HCT116 (cell line): Measurements from ENCODE around the gene SHANK3.

Source experiments
- CEBPB ChIP-seq: IDR thresholded peaks from 2 replicates; pipeline ENCODE4 v1.6.1; 2012; ENCODE audit warnings: low read depth
- CTCF ChIP-seq, 3 experiments: fragments of 200-600 bp in 1 of 3; sonication (generic) in 1 of 3; IDR thresholded peaks in 2 of 3; conservative IDR thresholded peaks in 1 of 3; 2 replicates each; pipeline ENCODE4 v1.5.1; 2012 to 2017; ENCODE audit warnings: low read depth in 2 of 3, low read length in 2 of 3, antibody characterized with exemption in 1 of 3, borderline replicate concordance in 1 of 3, control low read depth in 1 of 3, mild to moderate bottlenecking in 1 of 3, mixed read lengths in 1 of 3, mixed run types in 1 of 3, moderate library complexity in 1 of 3; ENCODE audit not compliant: insufficient read depth in 1 of 3
- EZH2 ChIP-seq: fragments of 200-600 bp; sonication (generic); IDR thresholded peaks from 2 replicates; pipeline ENCODE4 v1.6.1; 2017; ENCODE audit warnings: antibody characterized with exemption, mixed run types
- JUND ChIP-seq: IDR thresholded peaks from 2 replicates; pipeline ENCODE4 v1.6.1; 2012
- MAX ChIP-seq: IDR thresholded peaks from 2 replicates; pipeline ENCODE4 v1.6.1; 2012
- POLR2A ChIP-seq: IDR thresholded peaks from 2 replicates; pipeline ENCODE4 v1.7.0; 2011; ENCODE audit warnings: borderline replicate concordance; ENCODE audit not compliant: insufficient read depth, insufficient read length; ENCODE audit errors: extremely low read depth
- POLR2AphosphoS5 ChIP-seq: IDR thresholded peaks from 2 replicates; pipeline ENCODE4 v1.6.1; 2011; ENCODE audit warnings: mild to moderate bottlenecking, low read depth, low read length, moderate library complexity
- RAD21 ChIP-seq: IDR thresholded peaks from 2 replicates; pipeline ENCODE4 v1.6.1; 2012; ENCODE audit warnings: low read depth, mild to moderate bottlenecking
- REST ChIP-seq: IDR thresholded peaks from 2 replicates; pipeline ENCODE4 v1.6.1; 2012; ENCODE audit warnings: low read depth
- SP1 ChIP-seq: IDR thresholded peaks from 2 replicates; pipeline ENCODE4 v1.6.1; 2012; ENCODE audit warnings: low read depth
- SRF ChIP-seq: IDR thresholded peaks from 2 replicates; pipeline ENCODE4 v1.6.1; 2012; ENCODE audit warnings: low read depth
- TCF7L2 ChIP-seq: IDR thresholded peaks from 2 replicates; pipeline ENCODE4 v1.7.0; 2011; ENCODE audit warnings: borderline replicate concordance, inconsistent platforms; ENCODE audit not compliant: insufficient read depth, insufficient read length; ENCODE audit errors: extremely low read depth

GRCh38 chr22:50701076-50701419 is 28.4 kb downstream of the SHANK3 start:
- no peak for TF ChIP-seq SP1
- no peak for TF ChIP-seq SRF
- no peak for TF ChIP-seq EZH2
- no peak for TF ChIP-seq CTCF (IDR thresholded peaks at IDR 0.05 in 2 of 3, conservative IDR thresholded peaks at IDR 0.05 in 1 of 3; ENCODE audit: borderline replicate concordance in 1 of 3, insufficient read depth in 1 of 3, low read depth in 2 of 3, low read length in 2 of 3)
- TF ChIP-seq CEBPB = no peak
- TF ChIP-seq POLR2AphosphoS5 = no peak
- no peak for TF ChIP-seq JUND
- TF ChIP-seq POLR2A = no peak
- no peak for TF ChIP-seq RAD21
- no peak for TF ChIP-seq MAX
- no peak for TF ChIP-seq REST
- TF ChIP-seq TCF7L2 = no peak
